Fibroblast of the conjunctiva (primary cell): ENCODE measurements around the gene C5orf15.
A peak's percentile ranks its signal among the peaks of the same experiment; 100 is the strongest.

ENCODE experiments used
- DNase-seq: peaks from one replicate; pipeline ENCODE4 v3.0.0-alpha.2; 2010; ENCODE audit warnings: low read depth

C5orf15 gene

GRCh38 chr5:133968204-133968980 is at the start of gene C5orf15:
TSS of gene C5orf15 (minus strand) at chr5:133968625. CDS start at chr5:133968584, 41 bp downstream.
- peak; percentile 94 for DNase-seq

GRCh38 chr5:134008266-134008749 is 39.9 kb upstream of the C5orf15 start:
- no peak for DNase-seq

- DNase-seq: no peak
Measured at GRCh38 chr5:134007581-134008265, 39.3 kb upstream of the C5orf15 start.

- no peak for DNase-seq
Measured at GRCh38 chr5:134006115-134006514, 37.7 kb upstream of the C5orf15 start.

- DNase-seq: no peak
Measured at GRCh38 chr5:134005417-134006061, 37.1 kb upstream of the C5orf15 start.

- DNase-seq: peak; percentile 49
Measured at GRCh38 chr5:134004626-134005416, 36.4 kb upstream of the C5orf15 start, which contains the start of gene VDAC1. TSS of gene VDAC1 (minus strand) at chr5:134004975. CDS start at chr5:133993012, 11,963 bp downstream.

- no peak for DNase-seq
Measured at GRCh38 chr5:134003817-134004625, 35.6 kb upstream of the C5orf15 start.

- DNase-seq: no peak
Measured at GRCh38 chr5:134003064-134003816, 34.8 kb upstream of the C5orf15 start.

GRCh38 chr5:134001938-134002731 is 33.7 kb upstream of the C5orf15 start:
- DNase-seq: no peak

GRCh38 chr5:134000696-134001453 is 32.5 kb upstream of the C5orf15 start:
- no peak for DNase-seq

- no peak for DNase-seq
Measured at GRCh38 chr5:134000091-134000511, 31.7 kb upstream of the C5orf15 start.

- no peak for DNase-seq
Measured at GRCh38 chr5:133998807-133999206, 30.4 kb upstream of the C5orf15 start.

- DNase-seq: no peak
Measured at GRCh38 chr5:133998042-133998441, 29.6 kb upstream of the C5orf15 start.

GRCh38 chr5:133996683-133997252 is 28.3 kb upstream of the C5orf15 start:
- no peak for DNase-seq

GRCh38 chr5:133995883-133996563 is 27.6 kb upstream of the C5orf15 start:
- DNase-seq: no peak

- DNase-seq: no peak
Measured at GRCh38 chr5:133995341-133995740, 26.9 kb upstream of the C5orf15 start.

- DNase-seq: no peak
Measured at GRCh38 chr5:133994990-133995333, 26.5 kb upstream of the C5orf15 start.
